Measurements from ENCODE around the gene GMPPA. TPM values are rescaled to one million over a fixed set of nuclear protein-coding genes. Genes with fewer than 3 reads are reported as not detected.

Gene GMPPA
- total and polyA plus RNA-seq, 10 donors = 21.2 to 45.5 (median 29.8) TPM

- Histone ChIP-seq H3K36me3 (no peaks in the 10 kb centered on the region), H3K4me3 (no peak overlapping the region), H3K4me1 (peaks cover 0 to 10% (median 7%) of the 10 kb centered on the region in 6 donors), H3K27me3 (replicated peaks in 1 of 7) (peaks cover 5 to 100% (median 54%) of the 10 kb centered on the region in 7 donors), H3K9me3 (no peaks in the 10 kb centered on the region), H3K27ac (no peak overlapping the region)
- no peak for DNase-seq
- TF ChIP-seq POLR2AphosphoS5 (IDR thresholded peaks at IDR 0.05) = no peak
- TF ChIP-seq POLR2A (IDR thresholded peaks at IDR 0.05) = no peak
- TF ChIP-seq CTCF (IDR thresholded peaks at IDR 0.05 in 8 of 11, conservative IDR thresholded peaks at IDR 0.05 in 3 of 11) = no peak
- 69 to 80% (median 76%) methylated on average over 9 of the region's 9 CpGs for WGBS, 5 donors
- intact Hi-C loops (cut with DNase I; ENCODE audit: low total_unique reads) = no loop called here
Measured at GRCh38 chr2:219489315-219489714, 9.4 kb upstream of the GMPPA start.

- no peak overlapping the region for H3K4me3 ChIP-seq
- no peaks in the 10 kb centered on the region for H3K9me3 ChIP-seq
- peaks cover 0 to 100% (median 53%) of the 10 kb centered on the region in 7 donors for H3K27me3 ChIP-seq (replicated peaks in 1 of 7)
- H3K36me3 ChIP-seq = no peaks in the 10 kb centered on the region
- H3K4me1 ChIP-seq = peaks cover 0 to 1% (median under 1%) of the 10 kb centered on the region in 6 donors
- TF ChIP-seq CTCF (IDR thresholded peaks at IDR 0.05 in 8 of 11, conservative IDR thresholded peaks at IDR 0.05 in 3 of 11) (no peak), POLR2AphosphoS5 (IDR thresholded peaks at IDR 0.05) (no peak), POLR2A (IDR thresholded peaks at IDR 0.05) (no peak)
- intact Hi-C loops (cut with DNase I; ENCODE audit: low total_unique reads) = no loop called here
- DNase-seq = no peak
- H3K27ac ChIP-seq = no peak overlapping the region
- WGBS, 5 donors = 79 to 90% (median 85%) methylated on average over 21 to 23 of the region's 23 CpGs
Measured at GRCh38 chr2:219490186-219490585, 8.5 kb upstream of the GMPPA start.

GRCh38 chr2:219490600-219491130 is 8.0 kb upstream of the GMPPA start:
- no peaks in the 10 kb centered on the region for H3K9me3 ChIP-seq
- 82 to 94% (median 90%) methylated on average over 2 to 10 of the region's 10 CpGs for WGBS, 5 donors
- intact Hi-C loops (cut with DNase I; ENCODE audit: low total_unique reads) = no loop called here
- no peak overlapping the region for H3K4me3 ChIP-seq
- H3K27me3 ChIP-seq (replicated peaks in 1 of 7) = peaks cover 0 to 100% (median 54%) of the 10 kb centered on the region in 7 donors
- no peaks in the 10 kb centered on the region for H3K36me3 ChIP-seq
- H3K4me1 ChIP-seq = peaks cover 0 to 6% (median 0%) of the 10 kb centered on the region in 6 donors
- no peak overlapping the region for H3K27ac ChIP-seq
- no peak for TF ChIP-seq POLR2A (IDR thresholded peaks at IDR 0.05)
- TF ChIP-seq POLR2AphosphoS5 (IDR thresholded peaks at IDR 0.05) = no peak
- no peak for TF ChIP-seq CTCF (IDR thresholded peaks at IDR 0.05 in 8 of 11, conservative IDR thresholded peaks at IDR 0.05 in 3 of 11)
- DNase-seq = no peak

GRCh38 chr2:219491278-219491963 is 7.3 kb upstream of the GMPPA start:
- Histone ChIP-seq H3K36me3 (no peaks in the 10 kb centered on the region), H3K27ac (no peak overlapping the region), H3K9me3 (no peaks in the 10 kb centered on the region), H3K4me3 (no peak overlapping the region), H3K27me3 (replicated peaks in 1 of 7) (peaks cover 5 to 100% (median 54%) of the 10 kb centered on the region in 7 donors), H3K4me1 (peaks cover 0 to 11% (median 2%) of the 10 kb centered on the region in 6 donors)
- no peak for DNase-seq
- WGBS, 5 donors = 72 to 82% (median 81%) methylated on average over 13 to 14 of the region's 14 CpGs
- intact Hi-C loops (cut with DNase I; ENCODE audit: low total_unique reads) = no loop called here
- TF ChIP-seq POLR2AphosphoS5 (IDR thresholded peaks at IDR 0.05) (no peak), POLR2A (IDR thresholded peaks at IDR 0.05) (no peak), CTCF (IDR thresholded peaks at IDR 0.05 in 8 of 11, conservative IDR thresholded peaks at IDR 0.05 in 3 of 11) (no peak)

Measured in spleen (tissue), 11 donors.